ENCODE data around the gene RTKN2.

DNA sequence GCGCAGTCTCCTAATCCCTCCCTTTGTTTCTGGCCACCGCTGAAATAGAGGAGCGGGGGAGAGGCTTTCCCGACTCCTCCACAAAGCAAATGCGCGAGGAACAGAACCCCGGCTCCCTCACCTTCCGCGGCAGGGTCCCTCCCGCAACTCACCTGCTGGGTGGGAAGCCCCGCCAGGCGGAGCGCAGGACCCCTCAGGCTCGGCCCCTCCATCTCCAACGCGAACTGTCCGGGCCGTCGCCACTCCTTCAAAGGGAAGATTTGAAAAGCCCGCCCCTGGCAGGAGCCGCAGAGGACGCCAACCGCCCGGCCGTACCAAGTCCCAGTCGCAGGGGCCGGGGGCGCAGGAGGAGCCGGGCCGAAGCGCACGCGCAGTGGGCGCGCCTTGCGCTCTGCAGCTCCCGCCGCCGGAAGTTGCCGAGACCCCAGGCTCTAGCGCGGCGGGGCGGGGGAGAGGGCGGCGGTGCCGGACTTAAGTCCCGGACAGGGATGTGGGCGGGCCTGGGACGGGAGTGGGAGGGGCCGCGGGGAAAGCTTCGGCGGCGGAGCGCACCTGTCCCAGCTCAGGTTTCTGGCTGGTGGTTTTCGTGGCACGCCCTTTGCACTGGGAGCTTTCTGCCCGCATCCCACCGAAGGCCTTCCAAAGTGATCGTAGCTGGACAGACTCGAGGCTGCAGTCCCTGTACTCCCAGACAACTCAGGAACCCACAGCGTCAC lies at the start of gene RTKN2:
- TF ChIP-seq, protein P1, sequence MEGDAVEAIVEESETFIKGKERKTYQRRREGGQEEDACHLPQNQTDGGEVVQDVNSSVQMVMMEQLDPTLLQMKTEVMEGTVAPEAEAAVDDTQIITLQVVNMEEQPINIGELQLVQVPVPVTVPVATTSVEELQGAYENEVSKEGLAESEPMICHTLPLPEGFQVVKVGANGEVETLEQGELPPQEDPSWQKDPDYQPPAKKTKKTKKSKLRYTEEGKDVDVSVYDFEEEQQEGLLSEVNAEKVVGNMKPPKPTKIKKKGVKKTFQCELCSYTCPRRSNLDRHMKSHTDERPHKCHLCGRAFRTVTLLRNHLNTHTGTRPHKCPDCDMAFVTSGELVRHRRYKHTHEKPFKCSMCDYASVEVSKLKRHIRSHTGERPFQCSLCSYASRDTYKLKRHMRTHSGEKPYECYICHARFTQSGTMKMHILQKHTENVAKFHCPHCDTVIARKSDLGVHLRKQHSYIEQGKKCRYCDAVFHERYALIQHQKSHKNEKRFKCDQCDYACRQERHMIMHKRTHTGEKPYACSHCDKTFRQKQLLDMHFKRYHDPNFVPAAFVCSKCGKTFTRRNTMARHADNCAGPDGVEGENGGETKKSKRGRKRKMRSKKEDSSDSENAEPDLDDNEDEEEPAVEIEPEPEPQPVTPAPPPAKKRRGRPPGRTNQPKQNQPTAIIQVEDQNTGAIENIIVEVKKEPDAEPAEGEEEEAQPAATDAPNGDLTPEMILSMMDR (IDR thresholded peaks at IDR 0.05): no peak
- TF ChIP-seq EP300 (IDR thresholded peaks at IDR 0.05) (no peak), POLR2AphosphoS5 (IDR thresholded peaks at IDR 0.05) (peak in 1 of 2 donors; percentile 36)
